Body of pancreas (tissue), 4 donors: ENCODE data around the gene SPATA2L. TPM values are rescaled to one million over a fixed set of nuclear protein-coding genes. Genes with fewer than 3 reads are reported as not detected.

ENCODE experiments used
- ATAC-seq: fragments of 150-250 bp; one replicate; pipeline ENCODE4 v1.9.1; 2016
- DNase-seq, 4 donors: peaks; one replicate each; pipeline ENCODE4 v3.0.0-alpha.2; 2019
- H3K27ac ChIP-seq, 4 donors: fragments of 200-600 bp; sonication (generic); 1 replicate in 3 of 4; 2 replicates in 1 of 4; pipeline versions ENCODE4 v1.5.1 to v1.6.1; 2016 to 2019; ENCODE audit warnings: mild to moderate bottlenecking in 1 of 4, mixed read lengths in 1 of 4, moderate library complexity in 1 of 4
- H3K27me3 ChIP-seq, 2 donors: fragments of 200-600 bp; sonication (generic); one replicate each; pipeline ENCODE4 v1.6.0; 2016; ENCODE audit warnings: mild to moderate bottlenecking in 1 of 2
- H3K36me3 ChIP-seq, 2 donors: fragments of 200-600 bp; sonication (generic); replicated peaks in 1 of 2; 2 replicates each; pipeline ENCODE4 v1.5.1; 2016; ENCODE audit warnings: low read depth in 2 of 2; ENCODE audit not compliant: insufficient read depth in 1 of 2
- H3K4me1 ChIP-seq: fragments of 200-600 bp; sonication (generic); one replicate; pipeline ENCODE4 v1.6.0; 2016
- H3K4me3 ChIP-seq, 2 donors: fragments of 200-600 bp; sonication (generic); 1 replicate in 1 of 2; 2 replicates in 1 of 2; pipeline ENCODE4 v1.5.1; 2016 to 2019
- H3K9me3 ChIP-seq, 3 donors: fragments of 200-600 bp; sonication (generic); 1 replicate in 2 of 3; 2 replicates in 1 of 3; pipeline ENCODE4 v1.5.1; 2016
- POLR2A ChIP-seq, 3 donors: fragments of 450-650 bp; IDR thresholded peaks; one replicate each; pipeline ENCODE4 v1.6.1; 2016; ENCODE audit warnings: antibody characterized with exemption in 3 of 3, mild to moderate bottlenecking in 2 of 3
- WGBS, 2 donors: methylation state at CpG; one replicate each; pipeline ENCODE4 v1.1.5; 2017; 5-methylcytosine and 5-hydroxymethylcytosine counted together
- intact Hi-C: fragments of 100-400 bp; cut with DNase I; formaldehyde crosslinking; loops from one replicate; pipeline ENCODE4 v1.15.1; 2023
- total RNA-seq, 2 donors: library from RNA; depleted of rRNA; stranded (reverse); fragments of >200 nt; gene quantifications; one replicate each; pipeline ENCODE4 v1.1.0, GENCODE V29; 2016
- TF ChIP-seq, protein P1 (sequence below), 7 experiments: fragments of 450-650 bp in 4 of 7; fragments of 200-600 bp in 3 of 7; sonication (generic) in 3 of 7; IDR thresholded peaks; one replicate each; pipeline ENCODE4 v1.5.1; 2016 to 2019; ENCODE audit warnings: antibody characterized with exemption in 7 of 7

Gene SPATA2L
- total RNA-seq, 2 donors from 2014 or later, result 15.8 to 48.1 TPM

DNA sequence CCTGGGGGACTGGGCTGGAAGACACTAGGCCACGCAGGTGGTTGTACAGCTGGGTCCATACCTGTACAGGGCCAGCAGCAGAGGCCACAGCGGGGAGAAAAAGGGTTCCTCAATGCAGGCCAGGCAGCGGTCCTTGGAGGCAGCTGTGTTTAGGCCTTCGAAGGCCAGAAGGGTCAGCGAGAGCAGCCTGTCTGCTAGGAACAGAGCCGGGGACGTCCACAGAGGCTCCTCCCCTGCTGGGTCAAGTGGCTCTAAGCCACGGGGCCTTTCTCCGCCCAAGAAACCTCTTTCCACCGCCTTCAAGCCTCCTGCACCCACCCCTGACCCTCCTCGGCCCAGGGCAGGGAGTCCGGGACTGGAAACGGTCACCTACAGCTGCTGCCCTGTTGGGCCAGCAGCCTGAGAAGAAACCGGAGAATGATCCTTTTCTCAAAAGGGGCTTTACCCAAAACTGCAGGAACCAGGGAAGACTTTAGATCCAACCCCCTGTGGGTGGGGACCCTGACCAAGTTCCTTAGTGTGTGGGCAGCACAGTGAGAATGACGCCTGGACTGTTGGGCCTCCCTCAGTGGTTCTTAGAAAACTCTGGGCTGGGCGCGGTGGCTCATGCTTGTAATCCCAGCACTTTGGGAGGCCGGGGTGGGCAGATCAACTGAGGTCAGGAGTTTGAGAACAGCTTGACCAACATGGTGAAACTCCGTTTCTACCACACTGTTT lies 8.4 kb upstream of the SPATA2L start:
- 86 to 89% methylated on average over 13 to 19 of the region's 19 CpGs for WGBS, 2 donors
- Histone ChIP-seq H3K9me3 (no peaks in the 10 kb centered on the region), H3K36me3 (no peaks in the 10 kb centered on the region), H3K27ac (no peak overlapping the region), H3K27me3 (no peaks in the 10 kb centered on the region), H3K4me1 (peaks cover 21% of the 10 kb centered on the region), H3K4me3 (no peak overlapping the region)
- intact Hi-C loops, result loop anchor here (5.0 kb wide), 1 partner anchor 82 kb away; no protein-coding TSS in a partner anchor
- DNase-seq (no peak), ATAC-seq (no peak)
- TF ChIP-seq POLR2A (IDR thresholded peaks at IDR 0.05), result no peak
- TF ChIP-seq, protein P1, sequence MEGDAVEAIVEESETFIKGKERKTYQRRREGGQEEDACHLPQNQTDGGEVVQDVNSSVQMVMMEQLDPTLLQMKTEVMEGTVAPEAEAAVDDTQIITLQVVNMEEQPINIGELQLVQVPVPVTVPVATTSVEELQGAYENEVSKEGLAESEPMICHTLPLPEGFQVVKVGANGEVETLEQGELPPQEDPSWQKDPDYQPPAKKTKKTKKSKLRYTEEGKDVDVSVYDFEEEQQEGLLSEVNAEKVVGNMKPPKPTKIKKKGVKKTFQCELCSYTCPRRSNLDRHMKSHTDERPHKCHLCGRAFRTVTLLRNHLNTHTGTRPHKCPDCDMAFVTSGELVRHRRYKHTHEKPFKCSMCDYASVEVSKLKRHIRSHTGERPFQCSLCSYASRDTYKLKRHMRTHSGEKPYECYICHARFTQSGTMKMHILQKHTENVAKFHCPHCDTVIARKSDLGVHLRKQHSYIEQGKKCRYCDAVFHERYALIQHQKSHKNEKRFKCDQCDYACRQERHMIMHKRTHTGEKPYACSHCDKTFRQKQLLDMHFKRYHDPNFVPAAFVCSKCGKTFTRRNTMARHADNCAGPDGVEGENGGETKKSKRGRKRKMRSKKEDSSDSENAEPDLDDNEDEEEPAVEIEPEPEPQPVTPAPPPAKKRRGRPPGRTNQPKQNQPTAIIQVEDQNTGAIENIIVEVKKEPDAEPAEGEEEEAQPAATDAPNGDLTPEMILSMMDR (IDR thresholded peaks at IDR 0.05), result no peak

DNA sequence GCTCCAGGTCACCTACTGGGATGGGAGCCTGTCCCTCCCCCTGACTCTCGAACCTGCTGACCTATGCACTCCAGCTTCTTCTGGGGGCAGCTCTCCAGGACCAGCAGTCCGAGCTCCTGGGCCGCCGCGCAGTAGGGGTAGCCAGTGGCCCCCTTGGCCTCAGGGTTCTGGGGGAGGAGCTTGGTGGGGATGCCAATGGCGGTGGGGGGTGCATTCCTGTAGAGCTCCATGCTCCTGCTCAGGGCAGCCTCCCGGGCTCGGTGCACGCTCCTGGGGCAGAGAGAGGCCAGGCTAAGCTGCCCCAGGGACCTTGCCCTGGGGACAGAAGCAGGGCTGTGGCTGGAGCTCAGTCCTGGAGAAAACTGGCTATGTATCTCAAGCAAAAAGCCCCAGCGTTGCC lies 7.7 kb upstream of the SPATA2L start:
- Histone ChIP-seq H3K9me3 (no peaks in the 10 kb centered on the region), H3K4me1 (peaks cover 21% of the 10 kb centered on the region), H3K4me3 (no peak overlapping the region), H3K36me3 (no peaks in the 10 kb centered on the region), H3K27ac (no peak overlapping the region), H3K27me3 (no peaks in the 10 kb centered on the region)
- ATAC-seq (no peak), DNase-seq (no peak)
- TF ChIP-seq POLR2A (IDR thresholded peaks at IDR 0.05), result no peak
- TF ChIP-seq, protein P1 (IDR thresholded peaks at IDR 0.05), result no peak
- intact Hi-C loops, result loop anchor here (5.0 kb wide), 1 partner anchor 83 kb away; no protein-coding TSS in a partner anchor
- 88 to 90% methylated on average over 8 to 10 of the region's 10 CpGs for WGBS, 2 donors

DNA sequence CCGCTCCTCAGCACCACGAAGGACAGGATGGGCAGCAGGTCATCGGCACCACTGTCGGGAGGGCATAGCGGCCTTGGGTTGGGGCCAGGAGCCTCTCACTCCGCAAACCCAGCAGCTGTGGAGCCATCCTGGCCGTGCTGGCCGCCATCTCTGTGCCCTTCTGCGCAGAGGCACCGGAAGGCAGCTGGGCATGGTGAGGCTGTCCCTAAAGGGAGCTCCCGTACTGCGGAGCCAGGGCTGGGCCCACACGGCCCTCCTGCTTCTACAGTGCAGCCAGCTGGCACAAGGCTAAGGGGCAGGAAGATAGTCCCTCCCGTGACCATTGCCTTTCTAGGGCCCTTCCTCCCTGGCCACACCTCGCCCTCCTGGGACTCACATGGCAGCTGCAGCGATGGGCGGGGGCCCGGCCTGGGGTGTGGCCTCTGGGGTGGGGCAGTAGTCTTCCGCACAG lies 7.0 kb upstream of the SPATA2L start:
- Histone ChIP-seq H3K27me3 (no peaks in the 10 kb centered on the region), H3K4me3 (no peak overlapping the region), H3K36me3 (no peaks in the 10 kb centered on the region), H3K4me1 (peaks cover 21% of the 10 kb centered on the region), H3K9me3 (no peaks in the 10 kb centered on the region), H3K27ac (no peak overlapping the region)
- no peak for ATAC-seq
- TF ChIP-seq, protein P1 (IDR thresholded peaks at IDR 0.05), result no peak
- no peak for TF ChIP-seq POLR2A (IDR thresholded peaks at IDR 0.05)
- intact Hi-C loops, result loop anchor here (5.0 kb wide), 1 partner anchor 84 kb away; no protein-coding TSS in a partner anchor
- 80% methylated on average over 4 of the region's 19 CpGs; no CpG with 5 or more reads in 1 of the 2 donors for WGBS, 2 donors
- DNase-seq, result no peak

DNA sequence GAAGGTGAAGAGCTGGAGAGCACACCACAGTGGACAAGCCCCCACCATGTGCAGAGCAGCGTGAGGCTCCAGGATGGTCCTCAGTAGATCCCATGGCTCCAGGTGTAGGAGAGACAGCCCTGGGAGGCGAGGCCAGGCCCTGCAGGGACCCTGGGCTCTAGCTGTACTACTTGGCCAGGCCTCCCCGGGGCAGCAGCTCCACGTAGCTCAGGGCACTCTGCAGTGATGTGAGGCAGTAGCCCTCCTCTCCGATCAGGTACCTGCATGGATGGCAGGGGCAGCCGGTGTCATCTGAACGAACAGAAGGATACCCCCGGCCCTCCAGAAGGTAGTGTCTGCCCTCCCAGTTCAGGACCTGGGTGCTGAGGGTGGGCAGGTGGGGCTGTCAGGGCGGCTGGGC lies 6.2 kb upstream of the SPATA2L start:
- H3K27ac ChIP-seq, result no peak overlapping the region
- TF ChIP-seq POLR2A (IDR thresholded peaks at IDR 0.05), result no peak
- TF ChIP-seq, protein P1 (IDR thresholded peaks at IDR 0.05), result no peak
- ATAC-seq (no peak), DNase-seq (no peak)
- H3K36me3 ChIP-seq, result no peaks in the 10 kb centered on the region
- H3K27me3 ChIP-seq, result no peaks in the 10 kb centered on the region
- H3K4me3 ChIP-seq, result no peak overlapping the region
- peaks cover 21% of the 10 kb centered on the region for H3K4me1 ChIP-seq
- intact Hi-C loops, result loop anchor here (5.0 kb wide), 1 partner anchor 85 kb away; no protein-coding TSS in a partner anchor
- H3K9me3 ChIP-seq, result no peaks in the 10 kb centered on the region
- 96% methylated on average over 9 of the region's 9 CpGs; no CpG with 5 or more reads in 1 of the 2 donors for WGBS, 2 donors
